Naive thymus-derived CD4-positive, alpha-beta T cell (primary cell): ENCODE data around the gene WIPF2. TPM values are rescaled to one million over a fixed set of nuclear protein-coding genes. Genes with fewer than 3 reads are reported as not detected.

ENCODE experiments used
- ATAC-seq: fragments of 150-1000 bp; cut with Tn5 transposase; 2 replicates; pipeline ENCODE4 v1.10.0; 2021; ENCODE audit warnings: mild to moderate bottlenecking, moderate library complexity
- CTCF ChIA-PET: fragments of 350-600 bp; sonication (Branson Sonifier 250); formaldehyde crosslinking; loops from one replicate; lab custom pipeline; 2021; ENCODE audit warnings: antibody characterized with exemption; lab: Charles Lee
- POLR2A ChIA-PET: fragments of 350-600 bp; sonication (Branson Sonifier 250); formaldehyde crosslinking; loops from one replicate; lab custom pipeline; 2021; ENCODE audit warnings: antibody characterized with exemption, inconsistent platforms; lab: Charles Lee
- DNase-seq, 9 donors: peaks; one replicate each; pipeline versions ENCODE4 v3.0.0 to v3.0.0-alpha.2; 2020 to 2022; ENCODE audit warnings: mixed read lengths in 1 of 9
- H3K27ac ChIP-seq: one replicate; pipeline ENCODE4 v1.7.0; 2013; ENCODE audit warnings: mild to moderate bottlenecking, low read depth, low read length, moderate library complexity
- H3K27me3 ChIP-seq, 2 donors: one replicate each; pipeline ENCODE4 v1.7.0; 2013; ENCODE audit warnings: low read length in 2 of 2, mild to moderate bottlenecking in 2 of 2, moderate library complexity in 2 of 2; ENCODE audit not compliant: control insufficient read depth in 2 of 2, insufficient read depth in 2 of 2
- H3K36me3 ChIP-seq, 3 experiments: 1 replicate in 2 of 3; 2 replicates in 1 of 3; pipeline ENCODE4 v1.7.0; 2013; ENCODE audit warnings: low read length in 3 of 3, mild to moderate bottlenecking in 3 of 3, moderate library complexity in 1 of 3; ENCODE audit not compliant: insufficient read depth in 3 of 3, control insufficient read depth in 2 of 3
- H3K4me1 ChIP-seq, 2 donors: one replicate each; pipeline ENCODE4 v1.7.0; 2013; ENCODE audit warnings: low read length in 2 of 2, mild to moderate bottlenecking in 2 of 2, moderate library complexity in 1 of 2; ENCODE audit not compliant: control insufficient read depth in 2 of 2, insufficient read depth in 2 of 2
- H3K4me3 ChIP-seq: 2 replicates; pipeline ENCODE4 v1.7.0; 2013; ENCODE audit warnings: mild to moderate bottlenecking, low read length
- H3K9me3 ChIP-seq, 3 experiments: 1 replicate in 2 of 3; 2 replicates in 1 of 3; pipeline ENCODE4 v1.7.0; 2013; ENCODE audit warnings: low read length in 3 of 3; ENCODE audit not compliant: control insufficient read depth in 2 of 3
- H3K27ac Mint-ChIP-seq, 9 donors: one replicate each; pipeline ENCODE4 v1.8.0; 2020 to 2022; ENCODE audit warnings: mixed read lengths in 9 of 9, mild to moderate bottlenecking in 8 of 9, moderate library complexity in 5 of 9, inconsistent platforms in 2 of 9
- H3K27me3 Mint-ChIP-seq, 5 donors: one replicate each; pipeline ENCODE4 v1.8.0; 2021 to 2022; ENCODE audit warnings: mixed read lengths in 5 of 5, mild to moderate bottlenecking in 1 of 5
- H3K36me3 Mint-ChIP-seq, 5 donors: one replicate each; pipeline ENCODE4 v1.8.0; 2020 to 2022; ENCODE audit warnings: mixed read lengths in 5 of 5, mild to moderate bottlenecking in 3 of 5, inconsistent platforms in 1 of 5
- H3K4me1 Mint-ChIP-seq, 7 donors: one replicate each; pipeline ENCODE4 v1.8.0; 2020 to 2022; ENCODE audit warnings: mixed read lengths in 7 of 7, mild to moderate bottlenecking in 3 of 7, inconsistent platforms in 1 of 7
- H3K4me3 Mint-ChIP-seq, 10 donors: one replicate each; pipeline ENCODE4 v1.8.0; 2020 to 2022; ENCODE audit warnings: mild to moderate bottlenecking in 10 of 10, mixed read lengths in 10 of 10, moderate library complexity in 6 of 10, inconsistent platforms in 2 of 10
- H3K9me3 Mint-ChIP-seq, 11 donors: one replicate each; pipeline ENCODE4 v1.8.0; 2020 to 2022; ENCODE audit warnings: mixed read lengths in 11 of 11, mild to moderate bottlenecking in 4 of 11, inconsistent platforms in 1 of 11, moderate library complexity in 1 of 11
- intact Hi-C, 2 donors: fragments of 100-400 bp; cut with micrococcal nuclease; formaldehyde crosslinking; loops; one replicate each; pipeline ENCODE4 v1.15.1; 2023
- polyA plus RNA-seq, 2 donors: library from polyadenylated mRNA; unstranded; fragments of 300-500 nt; fragmentation: Illumina TruSeq; gene quantifications; one replicate each; pipeline ENCODE4 v1.2.3, GENCODE V29; 2021
- total RNA-seq, 6 experiments: library from RNA in 5 of 6; stranded (reverse) in 5 of 6; gene quantifications; 1 replicate in 5 of 6; 2 replicates in 1 of 6; pipeline ENCODE4 v1.2.3 and lab custom pipeline; 2021 to 2026

The WIPF2 gene
- total and polyA plus RNA-seq, 7 experiments from 2014 or later = 5.0 to 31.8 (median 25.2) TPM

DNA sequence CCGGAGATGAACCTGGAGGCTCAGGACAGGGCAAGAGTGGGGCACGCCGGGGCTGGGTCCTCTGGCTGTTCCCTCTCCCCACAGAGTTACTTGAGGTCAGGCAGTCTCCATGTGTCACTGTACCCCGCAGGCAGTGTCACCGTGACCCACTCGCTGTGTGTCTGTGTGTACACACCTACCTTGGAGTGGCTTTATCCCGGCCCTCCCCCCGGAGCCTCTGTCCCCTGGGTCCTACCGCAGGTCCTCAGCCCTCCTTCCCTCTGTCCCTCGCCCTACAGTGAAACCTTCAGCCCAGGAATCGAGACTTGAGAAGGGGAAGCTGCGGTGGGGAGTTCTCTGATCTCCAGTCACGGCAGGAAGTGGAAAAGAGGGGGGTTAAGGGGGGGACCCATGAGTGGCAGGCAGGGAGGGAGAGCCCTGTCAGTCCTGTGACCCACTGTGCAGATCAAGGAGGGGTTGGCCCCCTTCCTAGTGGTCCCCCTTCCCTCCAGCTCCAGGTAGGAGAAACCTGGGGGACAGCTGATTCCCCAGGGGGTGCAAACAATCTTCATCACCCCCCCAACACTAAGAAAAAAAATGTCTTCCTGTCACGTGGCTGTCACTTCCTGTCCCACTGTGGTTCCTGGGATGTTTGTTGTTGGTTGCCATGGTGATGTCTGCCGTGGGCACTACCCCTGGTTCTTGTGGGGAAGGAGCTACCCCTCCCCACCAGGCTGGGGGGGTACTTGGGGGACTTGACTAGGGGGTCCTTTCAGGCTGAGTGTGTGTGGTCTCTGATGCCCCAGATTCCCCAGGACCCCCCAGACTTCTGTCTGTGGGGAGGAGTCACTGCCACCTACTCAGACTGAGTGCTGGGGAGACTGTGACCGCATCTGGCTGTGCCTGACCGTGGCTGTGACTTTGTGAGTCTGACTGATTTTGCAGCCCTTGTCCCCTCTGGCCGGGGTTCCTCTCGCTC lies 103.5 kb downstream of the WIPF2 start:
- ATAC-seq = peak; percentile 55
- Mint-ChIP-seq H3K4me1 (peaks cover 53 to 93% (median 89%) of the 10 kb centered on the region in 7 donors), H3K4me3 (peak overlapping the region; percentile 89 to 98 (median 97)), H3K36me3 (peaks cover 0 to 20% (median 0%) of the 10 kb centered on the region in 5 donors), H3K27me3 (peaks cover 0 to 9% (median 0%) of the 10 kb centered on the region in 5 donors), H3K9me3 (peaks cover 0 to 10% (median 0%) of the 10 kb centered on the region in 11 donors), H3K27ac (peak overlapping the region; percentile 98 to 100 (median 99))
- intact Hi-C loops = loop anchor here (1.0 to 5.0 kb wide), 10 partner anchors 19 to 1366 kb away; partner anchors contain the start of genes CCR7 (in 1 of the 2), CDC6 (in 1 of the 2), EIF1 (in 1 of the 2) and WIPF2 (in 1 of the 2)
- ChIA-PET CTCF (interaction anchor here (0.7 to 12.4 kb wide), 8 partner anchors 16 to 285 kb away, joined by 3 to 87 read pairs (median 6); no protein-coding TSS in a partner anchor), POLR2A (interaction anchor here (0.7 to 34.9 kb wide), 15 partner anchors 7 to 1571 kb away, joined by 3 to 742 read pairs (median 4); partner anchors contain the start of genes CCR7, EIF1, PSMB3 and RARA)
- Histone ChIP-seq H3K27me3 (no peaks in the 10 kb centered on the region), H3K4me1 (peaks cover 67 to 77% of the 10 kb centered on the region in 2 donors), H3K9me3 (no peaks in the 10 kb centered on the region), H3K4me3 (peak overlapping the region; percentile 55), H3K36me3 (peaks cover 0 to 10% (median 0%) of the 10 kb centered on the region in 3 experiments), H3K27ac (peak overlapping the region; percentile 96)
- DNase-seq = peak; percentile 79 to 98 (median 97)

DNA sequence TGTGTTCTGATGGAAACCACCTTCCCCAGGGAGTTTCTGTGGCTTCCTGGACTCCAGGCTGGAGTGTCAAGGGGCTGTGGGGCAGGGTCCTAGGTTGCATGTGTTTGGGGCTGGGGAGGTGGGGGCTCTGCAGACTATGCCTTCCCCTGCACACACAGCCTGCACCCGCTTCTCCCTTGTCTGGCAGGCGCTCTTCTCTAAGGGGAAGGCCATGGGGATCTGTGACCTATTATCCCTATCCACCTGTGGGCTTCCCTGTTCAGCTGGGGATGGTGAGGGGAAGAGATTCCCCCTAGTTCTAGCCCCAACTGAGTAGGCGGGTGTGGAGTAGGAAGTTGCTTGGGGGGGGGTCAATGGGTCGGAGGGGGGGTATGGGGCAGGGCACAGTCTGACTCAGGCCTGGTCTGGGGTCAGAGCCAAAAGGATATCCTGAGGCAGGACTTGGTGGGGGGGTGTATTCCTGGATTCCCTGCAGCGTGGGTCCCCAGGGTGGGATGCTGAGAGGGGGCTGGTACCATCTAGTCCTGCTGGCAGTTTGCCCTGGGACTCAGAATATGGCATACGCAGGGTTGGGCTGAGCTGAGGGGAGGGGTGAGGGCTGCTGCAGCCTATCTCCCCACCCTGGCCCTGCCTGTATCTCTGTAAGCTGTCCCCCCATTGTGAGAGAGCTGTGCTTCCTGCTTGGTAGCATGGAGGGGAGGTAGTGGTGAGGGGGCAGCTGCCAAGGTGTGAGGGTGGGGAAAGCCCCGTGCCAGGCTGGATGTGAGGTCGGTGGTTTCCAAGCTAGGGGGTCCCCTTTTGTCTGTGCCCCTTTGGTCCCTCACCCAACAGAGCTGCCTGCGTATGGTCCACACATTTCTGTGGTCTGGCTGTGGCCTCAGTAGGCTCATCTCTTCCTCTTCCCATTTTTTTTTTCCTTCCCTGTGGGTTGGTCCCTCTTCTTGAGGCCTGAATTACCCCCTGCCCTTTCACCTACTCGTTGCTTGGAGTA lies 104.6 kb downstream of the WIPF2 start:
- Histone ChIP-seq H3K9me3 (no peaks in the 10 kb centered on the region), H3K36me3 (peaks cover 0 to 4% (median 0%) of the 10 kb centered on the region in 3 experiments), H3K27me3 (no peaks in the 10 kb centered on the region), H3K4me1 (peaks cover 75 to 88% of the 10 kb centered on the region in 2 donors), H3K27ac (peak overlapping the region; percentile 96), H3K4me3 (peak overlapping the region; percentile 55)
- H3K36me3 Mint-ChIP-seq = peaks cover 0 to 24% (median 0%) of the 10 kb centered on the region in 5 donors
- H3K4me1 Mint-ChIP-seq = peaks cover 58 to 100% (median 94%) of the 10 kb centered on the region in 7 donors
- H3K4me3 Mint-ChIP-seq = peak overlapping the region; percentile 89 to 98 (median 97)
- H3K27ac Mint-ChIP-seq = peak overlapping the region; percentile 98 to 100 (median 99)
- intact Hi-C loops = loop anchor here (1.0 to 5.0 kb wide), 6 partner anchors 18 to 1365 kb away; partner anchors contain the start of gene EIF1 (in 1 of the 2)
- DNase-seq (peak in 7 of 9 donors; percentile 52 to 92 (median 60)), ATAC-seq (peak; percentile 54)
- CTCF ChIA-PET = interaction anchor here (0.6 to 12.4 kb wide), 11 partner anchors 9 to 209 kb away, joined by 3 to 87 read pairs (median 4); no protein-coding TSS in a partner anchor
- POLR2A ChIA-PET = interaction anchor here (0.7 to 34.9 kb wide), 12 partner anchors 8 to 292 kb away, joined by 3 to 742 read pairs (median 4); partner anchors contain the start of genes CCR7 and RARA
- peaks cover 0 to 10% (median 0%) of the 10 kb centered on the region in 11 donors for H3K9me3 Mint-ChIP-seq
- H3K27me3 Mint-ChIP-seq = peaks cover 0 to 9% (median 0%) of the 10 kb centered on the region in 5 donors

GRCh38 chr17:40325156-40326013 lies 106.3 kb downstream of the WIPF2 start:
- ATAC-seq (no peak), DNase-seq (peak in 1 of 9 donors; percentile 56)
- peaks cover 64 to 97% (median 93%) of the 10 kb centered on the region in 7 donors for H3K4me1 Mint-ChIP-seq
- Histone ChIP-seq H3K36me3 (no peaks in the 10 kb centered on the region), H3K27me3 (no peaks in the 10 kb centered on the region), H3K9me3 (no peaks in the 10 kb centered on the region), H3K27ac (peak overlapping the region; percentile 96), H3K4me3 (peak overlapping the region; percentile 47), H3K4me1 (peaks cover 83 to 85% of the 10 kb centered on the region in 2 donors)
- H3K27me3 Mint-ChIP-seq = peaks cover 0 to 9% (median 0%) of the 10 kb centered on the region in 5 donors
- ChIA-PET POLR2A (interaction anchor here (0.5 to 34.9 kb wide), 7 partner anchors 7 to 287 kb away, joined by 3 to 742 read pairs (median 4); partner anchors contain the start of gene RARA), CTCF (interaction anchor here (0.6 to 5.1 kb wide), 10 partner anchors 8 to 208 kb away, joined by 3 to 26 read pairs (median 4); partner anchors contain the start of gene RARA)
- H3K36me3 Mint-ChIP-seq = peaks cover 0 to 17% (median 0%) of the 10 kb centered on the region in 5 donors
- H3K4me3 Mint-ChIP-seq = peak overlapping the region; percentile 80 to 97 (median 89)
- peak overlapping the region; percentile 98 to 100 (median 99) for H3K27ac Mint-ChIP-seq
- peaks cover 0 to 10% (median 0%) of the 10 kb centered on the region in 11 donors for H3K9me3 Mint-ChIP-seq
- intact Hi-C loops = loop anchor here (1.0 kb wide), 3 partner anchors 7 to 16 kb away; no protein-coding TSS in a partner anchor

DNA sequence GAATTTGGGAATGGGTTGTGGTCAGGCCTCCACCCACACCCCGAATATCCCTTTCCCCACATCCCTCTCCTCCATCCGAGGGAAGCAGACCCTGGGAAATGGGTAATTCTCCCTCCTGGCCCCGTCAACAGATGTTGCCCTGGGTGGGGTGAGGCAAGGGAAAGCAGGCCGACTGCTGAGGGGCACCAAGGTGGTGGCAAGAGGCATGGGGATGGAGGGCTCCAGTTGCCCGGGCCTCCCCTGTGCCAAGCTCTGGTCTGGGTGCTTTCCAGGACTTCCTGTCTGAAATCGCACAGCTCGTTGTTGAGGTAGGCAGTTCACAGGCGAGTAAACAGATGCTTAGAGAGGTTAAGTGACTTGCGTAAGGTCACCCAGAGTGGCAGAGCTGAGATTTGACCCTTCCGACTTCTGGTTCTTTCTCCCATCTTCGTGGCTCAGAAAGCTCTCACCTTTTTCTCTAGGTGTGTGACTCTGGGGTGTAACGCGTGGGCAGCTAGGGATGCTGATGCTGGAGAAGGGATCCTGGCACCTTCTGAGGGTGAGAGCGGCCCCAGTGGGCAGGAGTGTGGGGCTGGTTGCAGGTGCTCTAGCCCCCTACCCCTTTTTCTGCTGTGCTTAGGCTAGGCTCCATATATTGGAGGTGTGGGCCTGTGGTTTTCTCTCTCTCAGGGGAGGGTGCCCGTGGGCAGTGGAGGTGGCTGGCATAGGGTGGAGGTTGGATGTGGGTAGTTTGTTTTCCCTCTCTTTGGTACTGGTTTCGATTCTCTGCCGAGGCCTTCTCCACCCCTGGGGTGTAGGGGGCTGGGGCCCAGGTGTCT lies 107.1 kb downstream of the WIPF2 start:
- Histone ChIP-seq H3K27me3 (no peaks in the 10 kb centered on the region), H3K36me3 (peaks cover 0 to 1% (median 0%) of the 10 kb centered on the region in 3 experiments), H3K4me3 (peak overlapping the region; percentile 47), H3K27ac (peak overlapping the region; percentile 91), H3K9me3 (no peaks in the 10 kb centered on the region), H3K4me1 (peaks cover 83 to 87% of the 10 kb centered on the region in 2 donors)
- Mint-ChIP-seq H3K4me1 (peaks cover 68 to 97% (median 93%) of the 10 kb centered on the region in 7 donors), H3K27ac (peak overlapping the region; percentile 93 to 100 (median 99)), H3K27me3 (peaks cover 0 to 9% (median 0%) of the 10 kb centered on the region in 5 donors), H3K9me3 (peaks cover 0 to 10% (median 0%) of the 10 kb centered on the region in 11 donors), H3K4me3 (peak overlapping the region; percentile 80 to 97 (median 88)), H3K36me3 (peaks cover 0 to 14% (median 3%) of the 10 kb centered on the region in 5 donors)
- ChIA-PET CTCF (interaction anchor here (0.8 to 5.1 kb wide), 10 partner anchors 9 to 29 kb away, joined by 3 to 26 read pairs (median 5); partner anchors contain the start of gene RARA), POLR2A (interaction anchor here (0.5 to 34.9 kb wide), 8 partner anchors 6 to 238 kb away, joined by 3 to 742 read pairs (median 4); partner anchors contain the start of gene RARA)
- ATAC-seq = peak; percentile 23
- intact Hi-C loops = loop anchor here (1.0 kb wide), 3 partner anchors 8 to 15 kb away; no protein-coding TSS in a partner anchor
- peak in 7 of 9 donors; percentile 52 to 73 (median 67) for DNase-seq
